Neural progenitor cell (in vitro differentiated cells): ENCODE measurements around the gene SCAMP1. TPM values are rescaled to one million over a fixed set of nuclear protein-coding genes. Genes with fewer than 3 reads are reported as not detected.

Experiments
- DNase-seq: peaks from one replicate; pipeline ENCODE4 v3.0.0-alpha.2; 2016; ENCODE audit warnings: low spot score
- H2AFZ ChIP-seq: fragments of 200-600 bp; sonication (generic); replicated peaks from 2 replicates; pipeline ENCODE4 v1.6.1; 2016; ENCODE audit warnings: antibody characterized with exemption
- H3F3A ChIP-seq: fragments of 200-600 bp; sonication (generic); 2 replicates; pipeline ENCODE4 v1.6.1; 2016; ENCODE audit warnings: antibody characterized with exemption, low read depth
- H3K27ac ChIP-seq: fragments of 200-600 bp; sonication (generic); 2 replicates; pipeline ENCODE4 v1.5.1; 2016; ENCODE audit warnings: mild to moderate bottlenecking
- H3K27me3 ChIP-seq: fragments of 200-600 bp; sonication (generic); 2 replicates; pipeline ENCODE4 v1.6.1; 2016; ENCODE audit warnings: mild to moderate bottlenecking, moderate library complexity
- H3K36me3 ChIP-seq: fragments of 200-600 bp; sonication (generic); 2 replicates; pipeline ENCODE4 v1.5.1; 2016
- H3K4me1 ChIP-seq: fragments of 200-600 bp; sonication (generic); 2 replicates; pipeline ENCODE4 v1.6.1; 2016; ENCODE audit warnings: mixed run types
- H3K4me2 ChIP-seq: fragments of 200-600 bp; sonication (generic); 2 replicates; pipeline ENCODE4 v1.6.1; 2016
- H3K4me3 ChIP-seq: fragments of 200-600 bp; sonication (generic); 2 replicates; pipeline ENCODE4 v1.5.1; 2016
- H3K79me2 ChIP-seq: fragments of 200-600 bp; sonication (generic); 2 replicates; pipeline ENCODE4 v1.6.1; 2016; ENCODE audit warnings: low read depth
- H3K9ac ChIP-seq: fragments of 200-600 bp; sonication (generic); 2 replicates; pipeline ENCODE4 v1.6.1; 2016
- H3K9me3 ChIP-seq: fragments of 200-600 bp; sonication (generic); 2 replicates; pipeline ENCODE4 v1.5.1; 2016; ENCODE audit warnings: low read depth
- H4K20me1 ChIP-seq: fragments of 200-600 bp; sonication (generic); 2 replicates; pipeline ENCODE4 v1.6.1; 2016; ENCODE audit warnings: low read depth
- H3K27ac Mint-ChIP-seq: 3 replicates; pipeline ENCODE4 v1.8.0; 2021; ENCODE audit warnings: mixed read lengths
- H3K27me3 Mint-ChIP-seq: 2 replicates; pipeline ENCODE4 v1.8.0; 2022; ENCODE audit warnings: low read depth, mild to moderate bottlenecking, inconsistent platforms, moderate library complexity, mixed read lengths; ENCODE audit not compliant: insufficient read depth
- H3K36me3 Mint-ChIP-seq: 3 replicates; pipeline ENCODE4 v1.8.0; 2021; ENCODE audit warnings: mixed read lengths
- H3K4me1 Mint-ChIP-seq: 3 replicates; pipeline ENCODE4 v1.8.0; 2021; ENCODE audit warnings: mixed read lengths
- H3K4me3 Mint-ChIP-seq: 3 replicates; pipeline ENCODE4 v1.8.0; 2021; ENCODE audit warnings: mild to moderate bottlenecking, moderate library complexity, mixed read lengths
- H3K9me3 Mint-ChIP-seq: 3 replicates; pipeline ENCODE4 v1.8.0; 2020; ENCODE audit warnings: mixed read lengths
- CTCF ChIP-seq: fragments of 200-600 bp; sonication (generic); IDR thresholded peaks from 2 replicates; pipeline ENCODE4 v1.5.1; 2017; ENCODE audit warnings: antibody characterized with exemption, mild to moderate bottlenecking
- EZH2 ChIP-seq: fragments of 200-600 bp; sonication (generic); IDR thresholded peaks from 2 replicates; pipeline ENCODE4 v1.6.1; 2017; ENCODE audit warnings: antibody characterized with exemption, mild to moderate bottlenecking, moderate library complexity
- EZH2phosphoT487 ChIP-seq: fragments of 200-600 bp; sonication (generic); IDR thresholded peaks from 2 replicates; pipeline ENCODE4 v1.6.1; 2017; ENCODE audit warnings: antibody characterized with exemption
- total RNA-seq: library from RNA; depleted of rRNA; stranded (reverse); fragments of >200 nt; gene quantifications from 2 replicates; pipeline ENCODE4 v1.2.3, GENCODE V29; 2015; ENCODE audit warnings: low replicate concordance

The SCAMP1 gene
- total RNA-seq, 1 donor from 2014 or later, result 110 TPM

GRCh38 chr5:78405829-78406750, 45.7 kb downstream of the SCAMP1 start:
- Histone ChIP-seq H3K27me3 (no peaks in the 10 kb centered on the region), H3F3A (no peaks in the 10 kb centered on the region), H2AFZ (no peak overlapping the region), H3K36me3 (no peaks in the 10 kb centered on the region), H3K79me2 (peaks cover 69% of the 10 kb centered on the region), H3K9ac (no peak overlapping the region), H3K4me3 (no peak overlapping the region), H4K20me1 (no peaks in the 10 kb centered on the region), H3K4me2 (no peak overlapping the region), H3K27ac (no peak overlapping the region), H3K4me1 (no peaks in the 10 kb centered on the region), H3K9me3 (no peaks in the 10 kb centered on the region)
- Mint-ChIP-seq H3K4me1 (no peaks in the 10 kb centered on the region), H3K9me3 (peaks cover 16% of the 10 kb centered on the region), H3K27me3 (no peaks in the 10 kb centered on the region), H3K36me3 (peaks cover 15% of the 10 kb centered on the region), H3K4me3 (no peak overlapping the region), H3K27ac (no peak overlapping the region)
- no peak for DNase-seq
- TF ChIP-seq EZH2phosphoT487 (no peak), EZH2 (no peak), CTCF (no peak)

GRCh38 chr5:78407458-78407857, 47.0 kb downstream of the SCAMP1 start:
- Mint-ChIP-seq H3K4me3 (no peak overlapping the region), H3K27ac (no peak overlapping the region), H3K4me1 (no peaks in the 10 kb centered on the region), H3K27me3 (no peaks in the 10 kb centered on the region), H3K9me3 (peaks cover 13% of the 10 kb centered on the region), H3K36me3 (peaks cover 13% of the 10 kb centered on the region)
- no peaks in the 10 kb centered on the region for H4K20me1 ChIP-seq
- H3K27ac ChIP-seq, result no peak overlapping the region
- H3F3A ChIP-seq, result no peaks in the 10 kb centered on the region
- no peak for TF ChIP-seq EZH2phosphoT487
- no peak overlapping the region for H3K4me3 ChIP-seq
- H3K9ac ChIP-seq, result no peak overlapping the region
- H3K27me3 ChIP-seq, result no peaks in the 10 kb centered on the region
- H2AFZ ChIP-seq, result no peak overlapping the region
- H3K4me1 ChIP-seq, result no peaks in the 10 kb centered on the region
- no peak for DNase-seq
- no peak overlapping the region for H3K4me2 ChIP-seq
- H3K36me3 ChIP-seq, result no peaks in the 10 kb centered on the region
- no peaks in the 10 kb centered on the region for H3K9me3 ChIP-seq
- H3K79me2 ChIP-seq, result peaks cover 69% of the 10 kb centered on the region

- no peak overlapping the region for H3K4me3 Mint-ChIP-seq
- H3K36me3 Mint-ChIP-seq, result peaks cover 11% of the 10 kb centered on the region
- no peaks in the 10 kb centered on the region for H4K20me1 ChIP-seq
- no peaks in the 10 kb centered on the region for H3F3A ChIP-seq
- H3K27me3 Mint-ChIP-seq, result no peaks in the 10 kb centered on the region
- DNase-seq, result no peak
- no peaks in the 10 kb centered on the region for H3K27me3 ChIP-seq
- no peak overlapping the region for H3K27ac ChIP-seq
- no peak overlapping the region for H3K4me2 ChIP-seq
- H3K9me3 Mint-ChIP-seq, result peaks cover 9% of the 10 kb centered on the region
- no peaks in the 10 kb centered on the region for H3K4me1 Mint-ChIP-seq
- H3K79me2 ChIP-seq, result peaks cover 61% of the 10 kb centered on the region
- H3K4me1 ChIP-seq, result no peaks in the 10 kb centered on the region
- H3K4me3 ChIP-seq, result no peak overlapping the region
- no peak for TF ChIP-seq CTCF
- no peak for TF ChIP-seq EZH2phosphoT487
- TF ChIP-seq EZH2, result no peak
- no peaks in the 10 kb centered on the region for H3K36me3 ChIP-seq
- H3K27ac Mint-ChIP-seq, result no peak overlapping the region
- H2AFZ ChIP-seq, result no peak overlapping the region
- no peaks in the 10 kb centered on the region for H3K9me3 ChIP-seq
- no peak overlapping the region for H3K9ac ChIP-seq
Measured at GRCh38 chr5:78411586-78411985, 51.2 kb downstream of the SCAMP1 start.
